ENCODE measurements around the gene TINAG.

- TF ChIP-seq POLR2AphosphoS5 (IDR thresholded peaks at IDR 0.05; ENCODE audit: low read depth, low read length) (no peak), POLR2A (IDR thresholded peaks at IDR 0.05; ENCODE audit: low read depth, low read length) (no peak), SPI1 (IDR thresholded peaks at IDR 0.05; ENCODE audit: low read depth, low read length) (no peak), PAX5 (IDR thresholded peaks at IDR 0.05; ENCODE audit: insufficient read depth, low read length, severe bottlenecking) (no peak)
Observed at GRCh38 chr6:54289426-54289825, 18.8 kb upstream of the TINAG start.

Measured in GM12891 (cell line).